G401.6 (cell line): Measurements from ENCODE around the gene MGAT5.

Source experiments
- FAIRE-seq: peaks from 2 replicates; lab custom pipeline; 2012; peaks lifted over from hg19 to GRCh38; lab: Jason Lieb, UNC

Gene MGAT5

GRCh38 chr2:134304394-134305108 is 50.7 kb downstream of the MGAT5 start:
- no peak for FAIRE-seq

DNA sequence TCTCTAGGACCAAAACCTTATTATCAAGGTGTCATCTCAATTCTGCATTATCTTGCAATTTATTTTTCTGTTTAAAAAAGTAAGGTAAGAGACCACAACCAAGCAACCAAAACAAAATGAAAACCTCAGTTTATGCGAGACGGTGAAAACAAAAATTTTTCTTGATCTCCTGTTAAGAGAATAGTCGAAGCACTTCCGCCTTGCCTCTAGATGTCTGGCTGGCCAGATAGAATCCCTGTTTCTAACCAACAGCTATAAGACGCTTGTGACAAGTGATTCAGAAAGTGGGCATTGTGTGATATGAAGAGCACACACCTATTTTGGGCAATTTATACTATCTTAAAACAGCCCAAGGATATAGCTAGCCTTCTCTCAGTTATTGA is 51.2 kb downstream of the MGAT5 start:
- FAIRE-seq, result no peak

DNA sequence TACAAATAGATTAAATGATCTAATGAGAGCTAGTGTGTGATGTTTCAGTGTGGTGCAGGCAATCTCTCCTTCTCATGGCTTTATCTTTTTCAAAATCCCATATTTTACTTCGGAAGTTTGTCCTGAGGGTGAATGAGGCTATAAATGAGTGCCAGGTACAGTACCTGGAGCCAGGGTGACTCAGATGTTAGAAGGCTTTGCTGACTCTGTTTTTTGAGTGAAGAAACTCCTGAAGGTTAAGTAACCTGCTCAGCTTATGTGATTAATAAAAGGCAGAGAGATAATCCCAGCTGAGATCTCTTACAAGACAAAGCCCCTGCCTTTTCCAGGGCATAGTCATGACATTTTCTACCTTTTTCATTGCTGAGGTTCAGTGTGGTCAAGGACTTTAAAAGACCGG is 52.6 kb downstream of the MGAT5 start:
- no peak for FAIRE-seq

- no peak for FAIRE-seq
Observed at GRCh38 chr2:134307334-134307733, 53.5 kb downstream of the MGAT5 start.

DNA sequence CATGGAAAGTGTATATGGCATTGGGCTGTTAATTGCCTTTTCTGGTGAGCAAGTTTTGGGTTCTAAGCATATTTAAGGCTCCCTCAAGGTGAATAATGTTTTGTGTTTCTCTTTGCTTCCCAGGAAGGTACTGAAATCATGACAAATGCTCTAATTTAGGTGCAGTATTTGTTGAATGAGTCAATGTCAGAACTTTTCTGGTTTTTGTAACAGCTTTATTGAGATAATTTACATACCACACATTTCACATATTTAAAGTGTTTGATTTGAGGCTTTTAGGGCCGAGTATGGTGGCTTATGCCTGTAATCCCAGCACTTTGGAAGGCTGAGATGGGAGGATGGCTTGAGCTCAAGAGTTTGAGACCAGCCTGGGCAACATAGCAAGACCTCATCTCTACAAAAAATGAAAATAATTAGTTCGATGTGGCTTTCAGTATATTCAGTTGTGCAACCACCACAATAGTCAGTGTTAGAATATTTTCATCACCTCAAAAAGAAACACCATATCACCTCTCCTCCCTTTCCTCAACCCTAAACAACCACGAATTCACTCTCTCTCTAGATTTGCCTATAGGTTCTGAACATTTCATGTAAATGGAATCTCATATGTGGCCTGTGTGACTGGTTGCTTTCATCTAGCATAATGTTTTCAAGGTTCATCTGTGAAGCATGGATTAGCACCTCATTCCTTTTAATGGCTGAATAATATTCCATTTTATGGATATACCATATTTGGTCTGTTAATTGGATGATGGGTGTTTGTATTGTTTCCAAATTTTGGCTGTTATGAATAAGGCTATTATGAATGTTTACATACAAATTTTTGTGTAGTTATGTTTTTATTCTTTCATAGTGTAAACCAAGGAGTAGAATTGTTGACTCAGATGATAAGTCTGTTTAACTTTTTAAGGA is 54.9 kb downstream of the MGAT5 start:
- FAIRE-seq, result no peak

GRCh38 chr2:134310107-134311079 is 56.5 kb downstream of the MGAT5 start:
- FAIRE-seq, result no peak

DNA sequence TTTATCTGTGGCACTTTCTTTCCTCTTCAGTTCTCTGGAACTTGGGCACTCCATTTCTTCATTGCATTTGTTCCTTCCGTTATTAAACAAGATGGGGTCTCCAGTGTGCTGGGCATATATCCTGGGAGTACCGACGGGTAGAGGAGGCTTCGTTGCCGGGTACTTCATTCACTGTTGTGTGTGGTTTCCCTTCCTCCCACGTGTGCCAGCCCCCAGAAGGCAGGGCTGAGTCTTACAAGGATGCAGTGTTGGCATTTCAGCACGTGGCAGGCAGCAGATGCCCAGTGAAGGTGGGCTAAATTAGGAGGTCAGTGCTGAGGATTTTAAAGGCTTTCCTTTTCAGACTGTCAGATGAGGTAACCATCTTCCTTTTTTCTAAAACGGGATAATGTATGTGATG is 58.6 kb downstream of the MGAT5 start:
- no peak for FAIRE-seq

DNA sequence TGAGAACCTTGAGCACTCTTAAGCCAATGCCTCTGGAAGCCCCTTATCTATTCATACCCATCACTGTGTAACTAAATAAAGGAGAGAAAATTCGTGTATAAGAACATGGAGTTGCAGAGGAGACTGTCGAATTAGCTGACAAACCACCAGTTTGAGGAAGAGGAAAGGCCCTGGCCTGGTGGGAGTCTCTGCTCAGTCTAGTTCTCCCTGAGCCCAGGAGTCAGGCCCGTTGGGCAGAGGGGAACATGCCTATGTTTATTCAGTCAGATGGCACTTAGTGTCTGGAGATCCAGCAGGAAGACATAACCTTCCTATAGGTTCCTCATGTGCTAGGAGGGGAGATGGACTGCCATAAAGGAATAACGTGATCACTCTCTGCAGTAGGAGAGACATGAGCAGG is 60.3 kb downstream of the MGAT5 start:
- FAIRE-seq, result no peak

DNA sequence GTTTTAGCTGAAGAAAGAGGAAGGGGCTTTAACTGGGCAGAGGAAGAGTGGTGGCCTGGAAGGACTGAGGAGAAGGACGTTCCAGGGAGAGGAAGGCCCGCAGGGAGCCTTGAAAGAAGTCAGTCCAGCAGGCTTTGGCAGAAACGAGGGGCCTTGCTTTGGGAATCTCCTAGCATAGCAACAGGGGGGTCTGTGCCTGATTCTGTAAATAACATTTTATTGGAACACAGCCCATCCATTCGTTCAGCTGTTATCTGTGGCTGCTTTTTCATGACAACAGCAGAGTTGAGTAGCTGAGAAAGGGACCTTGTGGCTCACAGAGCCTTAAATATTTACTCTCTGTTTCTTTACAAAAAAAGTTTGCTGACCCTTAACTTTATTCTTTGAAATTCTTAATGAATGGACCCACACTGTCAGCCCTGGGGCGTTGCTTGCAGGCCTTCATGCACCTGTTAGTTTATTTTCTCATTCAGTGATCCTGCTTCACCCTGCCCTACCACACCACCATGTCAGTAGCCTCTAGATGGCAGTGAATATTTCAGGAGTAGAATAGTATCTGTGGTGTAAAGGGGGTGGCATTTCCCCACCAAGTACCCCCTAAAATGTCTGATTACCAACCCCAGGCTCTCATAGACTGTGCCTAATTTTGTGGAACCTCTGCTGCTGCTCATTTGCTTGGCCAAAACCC is 61.0 kb downstream of the MGAT5 start:
- no peak for FAIRE-seq

DNA sequence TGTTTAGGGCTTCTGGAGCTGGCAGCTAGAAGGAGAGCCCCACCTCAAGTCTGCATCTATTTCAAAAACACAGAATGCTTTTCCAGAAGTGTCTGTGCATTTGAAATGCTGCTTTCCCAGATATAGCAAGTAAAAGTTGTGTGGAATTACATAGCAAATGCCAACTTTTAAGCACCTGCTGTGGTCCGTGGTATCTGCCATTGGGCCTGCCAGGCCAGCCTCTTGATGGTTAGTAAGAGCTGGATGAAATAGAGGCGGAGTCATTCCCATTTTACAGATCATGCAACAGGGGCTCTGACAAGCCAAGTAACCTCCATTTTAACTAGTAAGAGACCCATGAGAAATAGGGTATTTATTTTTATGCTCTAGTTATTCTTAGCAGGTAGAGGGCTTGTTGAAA is 61.6 kb downstream of the MGAT5 start:
- FAIRE-seq, result no peak

DNA sequence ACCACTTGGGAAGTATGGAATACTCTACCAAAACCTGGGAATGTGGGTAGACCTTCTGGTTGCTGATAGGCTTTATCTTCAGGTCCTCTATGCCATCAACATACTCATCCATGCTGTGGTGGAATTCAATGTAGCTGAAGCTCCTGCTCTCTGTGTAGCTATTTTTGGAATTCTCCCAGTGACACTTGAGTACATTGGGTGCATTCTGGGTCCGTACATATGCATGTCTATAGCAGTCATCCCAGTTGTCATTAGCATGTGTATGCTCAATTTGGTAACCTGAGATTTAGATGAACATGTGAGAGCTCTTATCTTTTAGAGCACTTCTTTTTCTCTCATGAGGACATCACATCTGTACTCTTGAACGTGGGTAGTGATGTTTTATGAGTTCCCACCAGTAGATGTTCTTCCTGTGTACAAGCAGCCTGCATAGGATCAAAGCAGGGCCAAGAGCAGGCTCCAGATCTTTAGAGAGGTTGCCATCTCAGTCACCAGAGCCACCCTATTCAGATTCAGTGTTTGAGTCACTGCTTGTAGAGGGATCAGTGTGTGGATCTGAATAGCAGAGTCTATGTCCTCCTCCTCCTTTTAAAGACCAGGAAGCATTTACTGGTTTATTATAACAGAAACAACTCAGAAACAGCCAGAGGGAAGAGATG is 65.9 kb downstream of the MGAT5 start:
- no peak for FAIRE-seq

GRCh38 chr2:134320930-134321329 is 67.1 kb downstream of the MGAT5 start:
- no peak for FAIRE-seq

- FAIRE-seq, result no peak
Observed at GRCh38 chr2:134323777-134324176, 69.9 kb downstream of the MGAT5 start.

GRCh38 chr2:134324430-134324829 is 70.6 kb downstream of the MGAT5 start:
- no peak for FAIRE-seq

DNA sequence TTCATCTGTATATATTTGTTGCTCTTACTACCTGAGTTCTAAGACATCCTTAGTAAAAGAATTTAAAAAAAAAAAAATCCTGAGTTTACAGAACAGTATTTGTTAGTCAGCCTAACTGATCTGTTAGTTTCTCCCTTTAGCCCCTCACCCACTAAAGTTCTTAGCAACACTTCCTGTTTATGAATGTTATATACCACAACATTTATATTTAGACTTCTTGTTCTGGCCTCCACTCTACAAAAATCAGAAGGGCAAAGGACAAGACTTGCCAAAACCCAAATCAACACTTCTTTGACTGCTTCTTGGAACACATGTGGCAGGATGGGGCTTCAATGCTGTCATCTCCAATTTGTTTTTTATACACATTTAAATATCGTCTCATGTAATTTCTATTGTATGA is 71.1 kb downstream of the MGAT5 start:
- FAIRE-seq, result no peak

DNA sequence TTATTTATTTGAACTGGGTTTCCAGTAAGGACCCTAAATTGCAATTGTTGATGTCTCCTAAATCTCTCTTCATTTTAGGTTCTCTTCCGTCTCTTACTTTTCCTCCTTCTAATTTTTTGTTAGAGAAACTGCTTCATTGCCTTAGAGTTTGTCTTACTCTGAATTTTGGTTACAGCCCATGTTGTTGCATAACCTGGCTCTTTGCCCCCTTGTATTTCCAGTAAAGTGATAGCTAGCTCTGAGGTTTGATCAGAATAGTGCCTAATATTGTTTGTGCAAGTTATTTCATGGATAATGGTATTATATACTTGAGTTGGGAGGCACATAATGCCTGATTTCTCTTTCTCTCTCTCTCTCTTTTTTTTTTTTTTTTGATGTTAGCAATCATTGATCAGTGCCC is 71.8 kb downstream of the MGAT5 start:
- FAIRE-seq, result no peak

GRCh38 chr2:134327367-134327766 is 73.5 kb downstream of the MGAT5 start:
- FAIRE-seq, result no peak

DNA sequence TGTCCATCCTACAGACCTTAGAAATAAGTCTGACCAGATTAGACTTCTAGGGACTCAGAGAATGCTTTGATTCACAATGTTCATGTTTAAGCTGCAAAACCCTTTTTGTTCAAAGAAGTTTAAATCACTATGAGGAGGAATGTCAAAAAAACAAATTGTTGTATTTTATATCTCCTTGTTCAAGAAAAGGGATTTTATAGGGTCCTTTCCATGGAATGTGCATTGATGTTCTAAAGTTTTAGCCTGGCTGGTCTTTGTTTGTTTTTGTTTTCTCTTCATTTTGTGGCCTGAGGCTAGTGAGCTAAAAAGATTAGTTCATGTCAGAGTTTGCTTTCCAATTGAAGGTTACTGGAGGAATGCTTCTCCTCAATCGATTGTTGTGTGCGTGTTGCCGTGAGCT is 77.2 kb downstream of the MGAT5 start:
- FAIRE-seq, result no peak

DNA sequence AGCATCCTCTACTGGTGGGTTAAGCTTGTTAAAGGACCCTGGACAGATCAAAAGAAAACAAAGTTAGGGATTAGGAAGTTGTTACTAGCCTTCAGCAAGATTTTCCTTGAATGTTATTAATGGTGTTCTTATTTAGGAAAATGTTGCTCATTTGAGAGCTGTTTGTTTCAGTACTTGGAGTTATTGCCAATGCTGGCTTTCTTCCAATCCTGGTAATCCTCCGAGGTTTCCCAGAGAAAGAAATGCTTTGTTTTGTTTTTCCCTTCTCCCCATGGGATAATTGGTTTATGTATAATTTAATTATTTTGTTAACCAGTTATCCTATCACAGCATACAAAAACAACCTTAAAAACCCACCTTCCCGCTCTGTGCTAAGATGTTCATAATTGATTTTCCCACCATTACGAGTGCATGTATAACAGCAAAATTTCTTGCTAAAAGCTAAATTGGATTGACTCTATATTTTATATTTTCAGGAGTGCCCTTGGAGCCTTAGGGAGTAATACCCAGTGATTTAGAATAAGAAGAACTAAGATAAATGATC is 79.8 kb downstream of the MGAT5 start:
- FAIRE-seq, result no peak

DNA sequence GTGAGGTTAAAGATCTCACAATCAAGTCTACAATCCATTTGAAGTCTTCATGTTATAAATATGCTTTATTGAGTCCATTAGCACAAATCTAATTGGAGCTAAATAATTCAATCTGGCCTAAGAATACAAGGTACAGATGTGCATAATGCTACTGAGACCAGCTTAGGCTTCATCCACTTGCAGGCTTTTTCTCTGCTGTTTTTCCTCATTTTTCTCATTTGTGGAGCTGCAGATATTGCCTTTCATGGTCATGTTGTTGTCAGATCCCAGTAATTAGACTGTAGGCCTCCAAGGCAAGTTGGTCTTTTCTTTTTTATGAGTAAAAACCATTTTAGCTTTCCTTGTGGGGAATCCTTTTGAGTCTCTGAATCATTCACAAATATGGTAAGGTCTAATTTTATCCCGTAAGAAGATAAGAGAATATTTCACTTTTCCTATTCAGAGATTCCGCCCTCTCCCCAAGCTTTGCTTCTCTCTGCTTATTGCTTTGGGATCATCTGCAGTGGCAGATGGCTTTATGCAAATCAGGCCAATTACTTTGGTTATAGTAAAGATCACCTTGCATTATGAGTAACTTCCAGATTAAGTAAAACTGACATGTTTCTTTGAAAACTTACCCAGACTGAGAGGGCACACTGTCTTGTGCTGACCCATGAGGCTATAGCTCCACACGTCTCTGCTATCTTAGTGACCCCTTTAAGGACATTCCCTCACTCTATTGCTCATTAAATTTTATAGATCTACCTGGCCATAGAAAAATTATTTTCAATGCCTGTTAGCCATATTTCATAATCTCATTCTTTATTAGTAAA is 80.9 kb downstream of the MGAT5 start:
- no peak for FAIRE-seq
